ENCODE data around the gene MAP4K3. TPM values are rescaled to one million over a fixed set of nuclear protein-coding genes. Genes with fewer than 3 reads are reported as not detected.

Gene MAP4K3
- total RNA-seq, 1 experiment from 2014 or later, result 26.6 TPM

DNA sequence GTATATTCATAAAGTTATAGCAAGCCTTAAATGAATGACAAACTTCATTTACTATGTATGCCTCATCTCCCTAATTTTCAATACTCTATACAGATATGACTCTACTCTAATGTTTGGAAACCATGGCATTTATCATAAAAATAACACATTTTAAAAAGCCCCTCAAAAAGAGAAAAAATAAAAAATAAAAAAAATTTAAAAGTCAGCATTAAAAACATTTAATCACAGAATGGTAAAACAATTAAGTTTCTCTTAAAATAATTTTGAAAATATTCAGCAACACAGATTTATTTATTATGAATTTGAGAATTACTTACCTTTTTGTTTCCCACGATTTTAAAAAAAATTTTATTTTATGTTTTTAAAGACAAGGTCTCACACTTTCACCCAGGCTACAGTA, 128.3 kb downstream of the MAP4K3 start:
- Histone ChIP-seq H3K4me3 (ENCODE audit: low read depth in 2 of 2, low read length in 2 of 2) (no peak overlapping the region), H3K27me3 (ENCODE audit: control insufficient read depth, insufficient read depth, low read length) (no peaks in the 10 kb centered on the region), H3K4me1 (ENCODE audit: control insufficient read depth, insufficient read depth, low read length) (no peaks in the 10 kb centered on the region), H3K9me3 (ENCODE audit: control insufficient read depth, insufficient read depth, low read depth, low read length) (no peaks in the 10 kb centered on the region), H3K27ac (ENCODE audit: low read length) (no peak overlapping the region), H3K36me3 (ENCODE audit: control insufficient read depth, insufficient read depth, low read length) (no peaks in the 10 kb centered on the region)
- no TSS peak for BruUV-seq (replicated peaks)
- CTCF ChIA-PET, result no interaction called here
- DNase-seq (ENCODE audit: low read depth, low spot score), result no peak
- no peak for ATAC-seq
- in situ Hi-C loops (cut with HindIII; ENCODE audit: low pct_unique_long_range_greater_than_20kb, low sequenced_read_pairs) (no loop called here), intact Hi-C loops (cut with micrococcal nuclease; ENCODE audit: unreplicated experiment) (no loop called here)
- TF ChIP-seq TCF7L2 (IDR thresholded peaks at IDR 0.05; ENCODE audit: low read depth, low read length), result no peak
- TF ChIP-seq, protein P1, sequence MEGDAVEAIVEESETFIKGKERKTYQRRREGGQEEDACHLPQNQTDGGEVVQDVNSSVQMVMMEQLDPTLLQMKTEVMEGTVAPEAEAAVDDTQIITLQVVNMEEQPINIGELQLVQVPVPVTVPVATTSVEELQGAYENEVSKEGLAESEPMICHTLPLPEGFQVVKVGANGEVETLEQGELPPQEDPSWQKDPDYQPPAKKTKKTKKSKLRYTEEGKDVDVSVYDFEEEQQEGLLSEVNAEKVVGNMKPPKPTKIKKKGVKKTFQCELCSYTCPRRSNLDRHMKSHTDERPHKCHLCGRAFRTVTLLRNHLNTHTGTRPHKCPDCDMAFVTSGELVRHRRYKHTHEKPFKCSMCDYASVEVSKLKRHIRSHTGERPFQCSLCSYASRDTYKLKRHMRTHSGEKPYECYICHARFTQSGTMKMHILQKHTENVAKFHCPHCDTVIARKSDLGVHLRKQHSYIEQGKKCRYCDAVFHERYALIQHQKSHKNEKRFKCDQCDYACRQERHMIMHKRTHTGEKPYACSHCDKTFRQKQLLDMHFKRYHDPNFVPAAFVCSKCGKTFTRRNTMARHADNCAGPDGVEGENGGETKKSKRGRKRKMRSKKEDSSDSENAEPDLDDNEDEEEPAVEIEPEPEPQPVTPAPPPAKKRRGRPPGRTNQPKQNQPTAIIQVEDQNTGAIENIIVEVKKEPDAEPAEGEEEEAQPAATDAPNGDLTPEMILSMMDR (IDR thresholded peaks at IDR 0.05), result no peak
- TF ChIP-seq, protein P2, sequence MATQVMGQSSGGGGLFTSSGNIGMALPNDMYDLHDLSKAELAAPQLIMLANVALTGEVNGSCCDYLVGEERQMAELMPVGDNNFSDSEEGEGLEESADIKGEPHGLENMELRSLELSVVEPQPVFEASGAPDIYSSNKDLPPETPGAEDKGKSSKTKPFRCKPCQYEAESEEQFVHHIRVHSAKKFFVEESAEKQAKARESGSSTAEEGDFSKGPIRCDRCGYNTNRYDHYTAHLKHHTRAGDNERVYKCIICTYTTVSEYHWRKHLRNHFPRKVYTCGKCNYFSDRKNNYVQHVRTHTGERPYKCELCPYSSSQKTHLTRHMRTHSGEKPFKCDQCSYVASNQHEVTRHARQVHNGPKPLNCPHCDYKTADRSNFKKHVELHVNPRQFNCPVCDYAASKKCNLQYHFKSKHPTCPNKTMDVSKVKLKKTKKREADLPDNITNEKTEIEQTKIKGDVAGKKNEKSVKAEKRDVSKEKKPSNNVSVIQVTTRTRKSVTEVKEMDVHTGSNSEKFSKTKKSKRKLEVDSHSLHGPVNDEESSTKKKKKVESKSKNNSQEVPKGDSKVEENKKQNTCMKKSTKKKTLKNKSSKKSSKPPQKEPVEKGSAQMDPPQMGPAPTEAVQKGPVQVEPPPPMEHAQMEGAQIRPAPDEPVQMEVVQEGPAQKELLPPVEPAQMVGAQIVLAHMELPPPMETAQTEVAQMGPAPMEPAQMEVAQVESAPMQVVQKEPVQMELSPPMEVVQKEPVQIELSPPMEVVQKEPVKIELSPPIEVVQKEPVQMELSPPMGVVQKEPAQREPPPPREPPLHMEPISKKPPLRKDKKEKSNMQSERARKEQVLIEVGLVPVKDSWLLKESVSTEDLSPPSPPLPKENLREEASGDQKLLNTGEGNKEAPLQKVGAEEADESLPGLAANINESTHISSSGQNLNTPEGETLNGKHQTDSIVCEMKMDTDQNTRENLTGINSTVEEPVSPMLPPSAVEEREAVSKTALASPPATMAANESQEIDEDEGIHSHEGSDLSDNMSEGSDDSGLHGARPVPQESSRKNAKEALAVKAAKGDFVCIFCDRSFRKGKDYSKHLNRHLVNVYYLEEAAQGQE (IDR thresholded peaks at IDR 0.05; ENCODE audit: insufficient read depth in 1 of 2, low read depth in 2 of 2, low read length in 1 of 2), result no peak
- POLR2A ChIA-PET, result no interaction called here

GRCh38 chr2:39306626-39307025, 130.5 kb downstream of the MAP4K3 start:
- ATAC-seq (no peak), DNase-seq (ENCODE audit: low read depth, low spot score) (no peak)
- in situ Hi-C loops (cut with HindIII; ENCODE audit: low pct_unique_long_range_greater_than_20kb, low sequenced_read_pairs), result no loop called here
- no TSS peak for BruUV-seq (replicated peaks)
- TF ChIP-seq SIN3A (IDR thresholded peaks at IDR 0.05; ENCODE audit: borderline replicate concordance, insufficient read depth, low read depth, low read length), result no peak
- TF ChIP-seq POLR2AphosphoS5 (IDR thresholded peaks at IDR 0.05; ENCODE audit: low read depth, low read length), result no peak
- TF ChIP-seq, protein P1 (IDR thresholded peaks at IDR 0.05), result no peak
- TF ChIP-seq TCF7L2 (IDR thresholded peaks at IDR 0.05; ENCODE audit: low read depth, low read length), result no peak
- TF ChIP-seq, protein P2 (IDR thresholded peaks at IDR 0.05; ENCODE audit: insufficient read depth in 1 of 2, low read depth in 2 of 2, low read length in 1 of 2), result no peak
- ChIA-PET POLR2A (no interaction called here), CTCF (no interaction called here)
- Histone ChIP-seq H3K9me3 (ENCODE audit: control insufficient read depth, insufficient read depth, low read depth, low read length) (no peaks in the 10 kb centered on the region), H3K4me3 (ENCODE audit: low read depth in 2 of 2, low read length in 2 of 2) (no peak overlapping the region), H3K36me3 (ENCODE audit: control insufficient read depth, insufficient read depth, low read length) (no peaks in the 10 kb centered on the region), H3K27ac (ENCODE audit: low read length) (no peak overlapping the region), H3K4me1 (ENCODE audit: control insufficient read depth, insufficient read depth, low read length) (no peaks in the 10 kb centered on the region), H3K27me3 (ENCODE audit: control insufficient read depth, insufficient read depth, low read length) (no peaks in the 10 kb centered on the region)
- intact Hi-C loops (cut with micrococcal nuclease; ENCODE audit: unreplicated experiment), result no loop called here

Data from Panc1 (cell line).